NCI-H2081 (cell line): ENCODE results near the gene FAM25C.
"Not testable (repeated sequence)": the region's sequence is repeated elsewhere in the genome, so short reads cannot be mapped to it uniquely, and the experiment has no call there.

Experiments
- DNase-seq, 2 experiments: peaks; one replicate each; lab custom pipeline; 2025; lab: John Stamatoyannopoulos, UW

FAM25C gene

GRCh38 chr10:47957158-47957557, 42.4 kb downstream of the FAM25C start:
- DNase-seq, result not testable (repeated sequence)

GRCh38 chr10:47947424-47947823, 52.2 kb downstream of the FAM25C start:
- DNase-seq, result not testable (repeated sequence)
